HCT116 (cell line): Measurements from ENCODE around the gene MLANA. TPM values are rescaled to one million over a fixed set of nuclear protein-coding genes. Genes with fewer than 3 reads are reported as not detected.

Source experiments
- ATAC-seq: fragments of 200-7000 bp; cut with Tn5 transposase; 2 replicates; pipeline ENCODE4 v1.9.1; 2020; ENCODE audit warnings: mild to moderate bottlenecking, moderate library complexity
- BruUV-seq: library from RNA; stranded (reverse); fragments of 400-500 nt; replicated peaks from 2 replicates; lab custom pipeline; 2021; lab: Mats Ljungman, UMichigan
- CTCF ChIA-PET: fragments of 300-600 bp; sonication (Branson Sonifier 250); formaldehyde crosslinking; loops from one replicate; lab custom pipeline; 2021; ENCODE audit warnings: antibody characterized with exemption; lab: Charles Lee
- POLR2A ChIA-PET: fragments of 300-600, 350-600 bp; sonication (Branson Sonifier 250); formaldehyde crosslinking; loops from one replicate; lab custom pipeline; 2021; ENCODE audit warnings: antibody characterized with exemption; lab: Charles Lee
- RAD21 ChIA-PET, 2 experiments: fragments of 300-600 bp; sonication (Branson Sonifier 250); formaldehyde crosslinking; loops; one replicate each; lab custom pipeline; 2023; ENCODE audit warnings: low total read pairs in 2 of 2; ENCODE audit not compliant: uncharacterized antibody in 2 of 2, unreplicated experiment in 2 of 2, low non-redundant PET in 1 of 2; lab: Charles Lee
- DNase-seq: peaks from one replicate; pipeline ENCODE4 v3.0.0-alpha.2; 2010; ENCODE audit warnings: low read depth, low spot score
- H2AFZ ChIP-seq: fragments of 200-600 bp; shearing (Covaris generic), sonication (generic); 2 replicates; pipeline ENCODE4 v1.6.1; 2017; ENCODE audit warnings: low read depth, mixed run types, mixed read lengths, antibody characterized with exemption, low read length; ENCODE audit not compliant: poor library complexity, severe bottlenecking
- H3K27ac ChIP-seq: 2 replicates; pipeline ENCODE4 v1.5.1; 2012; ENCODE audit warnings: low read depth, low read length
- H3K27me3 ChIP-seq: fragments of 200-600 bp; sonication (generic); 2 replicates; pipeline ENCODE4 v1.6.1; 2016; ENCODE audit warnings: mixed run types, low read length, mixed read lengths; ENCODE audit not compliant: insufficient read depth
- H3K36me3 ChIP-seq, 2 experiments: fragments of 200-500 bp in 1 of 2; fragments of 200-600 bp in 1 of 2; sonication (Bioruptor generic) in 1 of 2; sonication (generic) in 1 of 2; 2 replicates each; pipeline versions ENCODE4 v1.5.1 to v1.6.1; 2014 to 2016; ENCODE audit warnings: low read length in 2 of 2, inconsistent platforms in 1 of 2, mixed read lengths in 1 of 2, mixed run types in 1 of 2; ENCODE audit not compliant: insufficient read depth in 2 of 2, control insufficient read depth in 1 of 2
- H3K4me1 ChIP-seq, 2 experiments: fragments of 200-600 bp in 1 of 2; sonication (generic) in 1 of 2; 2 replicates each; pipeline versions ENCODE4 v1.5.1 to v1.6.1; 2012 to 2017; ENCODE audit warnings: low read length in 2 of 2, inconsistent platforms in 1 of 2, mild to moderate bottlenecking in 1 of 2, mixed read lengths in 1 of 2, mixed run types in 1 of 2, moderate library complexity in 1 of 2; ENCODE audit not compliant: insufficient read depth in 2 of 2, control insufficient read depth in 1 of 2
- H3K4me2 ChIP-seq: fragments of 200-600 bp; sonication (generic); 2 replicates; pipeline ENCODE4 v1.6.1; 2017; ENCODE audit warnings: mixed run types, low read length, mixed read lengths
- H3K4me3 ChIP-seq, 2 experiments: fragments of 200-600 bp in 1 of 2; sonication (generic) in 1 of 2; replicated peaks in 1 of 2; 2 replicates each; pipeline ENCODE4 v1.5.1; 2011 to 2016; ENCODE audit warnings: low read length in 2 of 2, control low read depth in 1 of 2, low read depth in 1 of 2, mild to moderate bottlenecking in 1 of 2, mixed read lengths in 1 of 2, mixed run types in 1 of 2
- H3K79me2 ChIP-seq: fragments of 200-600 bp; sonication (generic); 2 replicates; pipeline ENCODE4 v1.6.1; 2017; ENCODE audit warnings: mild to moderate bottlenecking, mixed run types, low read length, moderate library complexity, mixed read lengths; ENCODE audit not compliant: insufficient read depth
- H3K9ac ChIP-seq: fragments of 200-600 bp; sonication (generic); 2 replicates; pipeline ENCODE4 v1.6.1; 2016; ENCODE audit warnings: low read length, mixed read lengths
- H3K9me2 ChIP-seq: fragments of 200-600 bp; sonication (generic), shearing (Covaris generic); 2 replicates; pipeline ENCODE4 v1.6.1; 2017; ENCODE audit warnings: mixed run types, mild to moderate bottlenecking, moderate library complexity; ENCODE audit not compliant: insufficient read depth
- H3K9me3 ChIP-seq, 2 experiments: fragments of 200-500 bp in 1 of 2; fragments of 200-600 bp in 1 of 2; sonication (Bioruptor generic) in 1 of 2; sonication (generic) in 1 of 2; 2 replicates each; pipeline ENCODE4 v1.6.1; 2014 to 2017; ENCODE audit warnings: low read length in 2 of 2, mixed read lengths in 2 of 2, inconsistent platforms in 1 of 2, low read depth in 1 of 2, mild to moderate bottlenecking in 1 of 2, mixed run types in 1 of 2, moderate library complexity in 1 of 2; ENCODE audit not compliant: control insufficient read depth in 1 of 2, insufficient read depth in 1 of 2
- H4K20me1 ChIP-seq: fragments of 200-600 bp; sonication (generic), shearing (Covaris generic); 2 replicates; pipeline ENCODE4 v1.6.1; 2017; ENCODE audit warnings: mixed run types, mild to moderate bottlenecking, moderate library complexity; ENCODE audit not compliant: insufficient read depth
- ATF3 ChIP-seq: IDR thresholded peaks from 2 replicates; pipeline ENCODE4 v1.6.1; 2012
- CBX3 ChIP-seq: IDR thresholded peaks from 2 replicates; pipeline ENCODE4 v1.6.1; 2012; ENCODE audit warnings: low read depth
- CEBPB ChIP-seq: IDR thresholded peaks from 2 replicates; pipeline ENCODE4 v1.6.1; 2012; ENCODE audit warnings: low read depth
- EGR1 ChIP-seq: IDR thresholded peaks from 2 replicates; pipeline ENCODE4 v1.6.1; 2012; ENCODE audit warnings: low read depth
- ELF1 ChIP-seq: IDR thresholded peaks from 2 replicates; pipeline ENCODE4 v1.6.1; 2012; ENCODE audit warnings: low read depth, borderline replicate concordance
- EZH2 ChIP-seq: fragments of 200-600 bp; sonication (generic); IDR thresholded peaks from 2 replicates; pipeline ENCODE4 v1.6.1; 2017; ENCODE audit warnings: antibody characterized with exemption, mixed run types
- EZH2phosphoT487 ChIP-seq: fragments of 200-600 bp; IDR thresholded peaks from 2 replicates; pipeline ENCODE4 v1.6.1; 2018; ENCODE audit warnings: antibody characterized with exemption, borderline replicate concordance
- JUND ChIP-seq: IDR thresholded peaks from 2 replicates; pipeline ENCODE4 v1.6.1; 2012
- POLR2A ChIP-seq: IDR thresholded peaks from 2 replicates; pipeline ENCODE4 v1.7.0; 2011; ENCODE audit warnings: borderline replicate concordance; ENCODE audit not compliant: insufficient read depth, insufficient read length; ENCODE audit errors: extremely low read depth
- POLR2AphosphoS5 ChIP-seq: IDR thresholded peaks from 2 replicates; pipeline ENCODE4 v1.6.1; 2011; ENCODE audit warnings: mild to moderate bottlenecking, low read depth, low read length, moderate library complexity
- SIN3A ChIP-seq: IDR thresholded peaks from 2 replicates; pipeline ENCODE4 v1.6.1; 2012; ENCODE audit warnings: low read depth
- SP1 ChIP-seq: IDR thresholded peaks from 2 replicates; pipeline ENCODE4 v1.6.1; 2012; ENCODE audit warnings: low read depth
- TCF7L2 ChIP-seq: IDR thresholded peaks from 2 replicates; pipeline ENCODE4 v1.7.0; 2011; ENCODE audit warnings: borderline replicate concordance, inconsistent platforms; ENCODE audit not compliant: insufficient read depth, insufficient read length; ENCODE audit errors: extremely low read depth
- YY1 ChIP-seq: IDR thresholded peaks from 2 replicates; pipeline ENCODE4 v1.6.1; 2011; ENCODE audit warnings: low read length, low read depth, moderate library complexity, mild to moderate bottlenecking; ENCODE audit not compliant: insufficient replicate concordance; ENCODE audit errors: extremely low read depth
- ZBTB33 ChIP-seq: IDR thresholded peaks from 2 replicates; pipeline ENCODE4 v1.6.1; 2011; ENCODE audit warnings: mild to moderate bottlenecking, low read length, moderate library complexity; ENCODE audit not compliant: insufficient replicate concordance; ENCODE audit errors: extremely low read depth
- ZFX ChIP-seq: fragments of 450-650 bp; IDR thresholded peaks from 2 replicates; pipeline ENCODE4 v1.6.1; 2017
- ZNF274 ChIP-seq: fragments of 200-500 bp; sonication (Bioruptor generic); IDR thresholded peaks from 2 replicates; pipeline ENCODE4 v1.6.1; 2014; ENCODE audit warnings: mild to moderate bottlenecking, low read depth, low read length, inconsistent platforms
- intact Hi-C: fragments of 100-400 bp; cut with micrococcal nuclease; formaldehyde crosslinking; loops from 2 replicates; pipeline ENCODE4 v1.10.0; 2022
- total RNA-seq: library from RNA; stranded (reverse); gene quantifications from one replicate; pipeline ENCODE4 v1.2.1, GENCODE V29; 2021; ENCODE audit not compliant: unreplicated experiment
- TF ChIP-seq, protein P1 (sequence below), 3 experiments: fragments of 200-600 bp in 1 of 3; sonication (generic) in 1 of 3; IDR thresholded peaks in 2 of 3; conservative IDR thresholded peaks in 1 of 3; 2 replicates each; pipeline ENCODE4 v1.5.1; 2012 to 2017; ENCODE audit warnings: low read depth in 2 of 3, low read length in 2 of 3, antibody characterized with exemption in 1 of 3, borderline replicate concordance in 1 of 3, control low read depth in 1 of 3, mild to moderate bottlenecking in 1 of 3, mixed read lengths in 1 of 3, mixed run types in 1 of 3, moderate library complexity in 1 of 3; ENCODE audit not compliant: insufficient read depth in 1 of 3
- TF ChIP-seq, protein P2 (sequence below): IDR thresholded peaks from 2 replicates; pipeline ENCODE4 v1.6.1; 2012; ENCODE audit warnings: low read depth
- TF ChIP-seq, protein P3 (sequence below): IDR thresholded peaks from 2 replicates; pipeline ENCODE4 v1.6.1; 2012

Gene MLANA
- total RNA-seq, 1 experiment from 2014 or later, result not detected

- H3K27ac ChIP-seq, result no peak overlapping the region
- H3K9me3 ChIP-seq, result no peaks in the 10 kb centered on the region
- no peaks in the 10 kb centered on the region for H4K20me1 ChIP-seq
- no peak overlapping the region for H2AFZ ChIP-seq
- no TSS peak for BruUV-seq
- H3K27me3 ChIP-seq, result no peaks in the 10 kb centered on the region
- H3K9me2 ChIP-seq, result no peaks in the 10 kb centered on the region
- ChIA-PET POLR2A (no interaction called here), CTCF (interaction anchor here (1.2 to 6.0 kb wide), 2 partner anchors 170 to 422 kb away, joined by 3 to 52 read pairs; no protein-coding TSS in a partner anchor), RAD21 (no interaction called here)
- H3K4me3 ChIP-seq, result no peak overlapping the region
- H3K4me1 ChIP-seq, result peaks cover 6 to 33% of the 10 kb centered on the region in 2 experiments; a peak in 3 of 4 replicates
- ATAC-seq, result no peak
- intact Hi-C loops, result loop anchor here (10.0 kb wide), 1 partner anchor 681 kb away; no protein-coding TSS in a partner anchor
- no peaks in the 10 kb centered on the region for H3K36me3 ChIP-seq
- DNase-seq, result no peak
- H3K79me2 ChIP-seq, result no peaks in the 10 kb centered on the region
- peak overlapping the region; percentile 16; the same call in 1 of the 2 replicates for H3K4me2 ChIP-seq
- TF ChIP-seq SP1, result no peak
- TF ChIP-seq, protein P1, sequence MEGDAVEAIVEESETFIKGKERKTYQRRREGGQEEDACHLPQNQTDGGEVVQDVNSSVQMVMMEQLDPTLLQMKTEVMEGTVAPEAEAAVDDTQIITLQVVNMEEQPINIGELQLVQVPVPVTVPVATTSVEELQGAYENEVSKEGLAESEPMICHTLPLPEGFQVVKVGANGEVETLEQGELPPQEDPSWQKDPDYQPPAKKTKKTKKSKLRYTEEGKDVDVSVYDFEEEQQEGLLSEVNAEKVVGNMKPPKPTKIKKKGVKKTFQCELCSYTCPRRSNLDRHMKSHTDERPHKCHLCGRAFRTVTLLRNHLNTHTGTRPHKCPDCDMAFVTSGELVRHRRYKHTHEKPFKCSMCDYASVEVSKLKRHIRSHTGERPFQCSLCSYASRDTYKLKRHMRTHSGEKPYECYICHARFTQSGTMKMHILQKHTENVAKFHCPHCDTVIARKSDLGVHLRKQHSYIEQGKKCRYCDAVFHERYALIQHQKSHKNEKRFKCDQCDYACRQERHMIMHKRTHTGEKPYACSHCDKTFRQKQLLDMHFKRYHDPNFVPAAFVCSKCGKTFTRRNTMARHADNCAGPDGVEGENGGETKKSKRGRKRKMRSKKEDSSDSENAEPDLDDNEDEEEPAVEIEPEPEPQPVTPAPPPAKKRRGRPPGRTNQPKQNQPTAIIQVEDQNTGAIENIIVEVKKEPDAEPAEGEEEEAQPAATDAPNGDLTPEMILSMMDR (IDR thresholded peaks at IDR 0.05 in 2 of 3, conservative IDR thresholded peaks at IDR 0.05 in 1 of 3; ENCODE audit: borderline replicate concordance in 1 of 3, insufficient read depth in 1 of 3, low read depth in 2 of 3, low read length in 2 of 3), result no peak
- no peak for TF ChIP-seq CEBPB
- TF ChIP-seq TCF7L2, result no peak
- TF ChIP-seq POLR2A, result no peak
- no peak for TF ChIP-seq ZFX
- no peak for TF ChIP-seq YY1
- TF ChIP-seq POLR2AphosphoS5, result no peak
- TF ChIP-seq ELF1, result no peak
- no peak for TF ChIP-seq EZH2phosphoT487
- TF ChIP-seq, protein P2, sequence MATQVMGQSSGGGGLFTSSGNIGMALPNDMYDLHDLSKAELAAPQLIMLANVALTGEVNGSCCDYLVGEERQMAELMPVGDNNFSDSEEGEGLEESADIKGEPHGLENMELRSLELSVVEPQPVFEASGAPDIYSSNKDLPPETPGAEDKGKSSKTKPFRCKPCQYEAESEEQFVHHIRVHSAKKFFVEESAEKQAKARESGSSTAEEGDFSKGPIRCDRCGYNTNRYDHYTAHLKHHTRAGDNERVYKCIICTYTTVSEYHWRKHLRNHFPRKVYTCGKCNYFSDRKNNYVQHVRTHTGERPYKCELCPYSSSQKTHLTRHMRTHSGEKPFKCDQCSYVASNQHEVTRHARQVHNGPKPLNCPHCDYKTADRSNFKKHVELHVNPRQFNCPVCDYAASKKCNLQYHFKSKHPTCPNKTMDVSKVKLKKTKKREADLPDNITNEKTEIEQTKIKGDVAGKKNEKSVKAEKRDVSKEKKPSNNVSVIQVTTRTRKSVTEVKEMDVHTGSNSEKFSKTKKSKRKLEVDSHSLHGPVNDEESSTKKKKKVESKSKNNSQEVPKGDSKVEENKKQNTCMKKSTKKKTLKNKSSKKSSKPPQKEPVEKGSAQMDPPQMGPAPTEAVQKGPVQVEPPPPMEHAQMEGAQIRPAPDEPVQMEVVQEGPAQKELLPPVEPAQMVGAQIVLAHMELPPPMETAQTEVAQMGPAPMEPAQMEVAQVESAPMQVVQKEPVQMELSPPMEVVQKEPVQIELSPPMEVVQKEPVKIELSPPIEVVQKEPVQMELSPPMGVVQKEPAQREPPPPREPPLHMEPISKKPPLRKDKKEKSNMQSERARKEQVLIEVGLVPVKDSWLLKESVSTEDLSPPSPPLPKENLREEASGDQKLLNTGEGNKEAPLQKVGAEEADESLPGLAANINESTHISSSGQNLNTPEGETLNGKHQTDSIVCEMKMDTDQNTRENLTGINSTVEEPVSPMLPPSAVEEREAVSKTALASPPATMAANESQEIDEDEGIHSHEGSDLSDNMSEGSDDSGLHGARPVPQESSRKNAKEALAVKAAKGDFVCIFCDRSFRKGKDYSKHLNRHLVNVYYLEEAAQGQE, result no peak
- no peak for TF ChIP-seq ZBTB33
- no peak for TF ChIP-seq CBX3
- TF ChIP-seq EGR1, result no peak
- TF ChIP-seq, protein P3, sequence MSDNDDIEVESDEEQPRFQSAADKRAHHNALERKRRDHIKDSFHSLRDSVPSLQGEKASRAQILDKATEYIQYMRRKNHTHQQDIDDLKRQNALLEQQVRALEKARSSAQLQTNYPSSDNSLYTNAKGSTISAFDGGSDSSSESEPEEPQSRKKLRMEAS, result no peak
- no peak for TF ChIP-seq JUND
- no peak for TF ChIP-seq EZH2
- no peak for TF ChIP-seq ZNF274
- no peak for TF ChIP-seq ATF3
- no peak for TF ChIP-seq SIN3A
- no peak overlapping the region for H3K9ac ChIP-seq
Observed at GRCh38 chr9:5884191-5884590, 6.5 kb upstream of the MLANA start.
